ENCODE measurements around the gene MYF6.

MYF6 gene

DNA sequence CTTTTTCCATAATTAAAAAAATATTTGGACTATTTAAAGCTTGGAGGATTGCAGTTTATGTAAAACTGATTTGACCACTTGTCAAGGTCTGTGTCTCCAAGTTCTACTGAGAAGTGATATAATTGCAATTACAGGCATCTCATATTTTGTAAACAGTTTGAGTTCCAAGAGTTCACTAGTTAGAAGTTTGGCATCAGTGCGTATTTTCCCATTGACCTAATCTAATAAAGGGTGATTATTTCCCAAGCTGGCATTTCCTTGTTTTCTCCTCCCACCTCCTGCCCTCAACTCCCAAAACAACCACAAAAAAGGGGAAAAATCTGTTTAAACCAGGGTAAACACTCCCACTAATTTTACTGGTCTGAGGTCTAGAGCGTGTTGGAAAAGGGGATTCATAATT lies 3.0 kb upstream of the MYF6 start:
- no peak for DNase-seq (ENCODE audit: low read depth in 3 of 3, low spot score in 1 of 3)

DNA sequence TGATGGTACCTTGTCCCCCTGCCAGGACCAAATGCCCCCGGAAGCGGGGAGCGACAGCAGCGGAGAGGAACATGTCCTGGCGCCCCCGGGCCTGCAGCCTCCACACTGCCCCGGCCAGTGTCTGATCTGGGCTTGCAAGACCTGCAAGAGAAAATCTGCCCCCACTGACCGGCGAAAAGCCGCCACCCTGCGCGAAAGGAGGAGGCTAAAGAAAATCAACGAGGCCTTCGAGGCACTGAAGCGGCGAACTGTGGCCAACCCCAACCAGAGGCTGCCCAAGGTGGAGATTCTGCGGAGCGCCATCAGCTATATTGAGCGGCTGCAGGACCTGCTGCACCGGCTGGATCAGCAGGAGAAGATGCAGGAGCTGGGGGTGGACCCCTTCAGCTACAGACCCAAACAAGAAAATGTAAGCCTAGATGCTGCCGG lies 410 bp downstream of the MYF6 start:
- DNase-seq (ENCODE audit: low read depth in 3 of 3, low spot score in 1 of 3), result no peak

DNA sequence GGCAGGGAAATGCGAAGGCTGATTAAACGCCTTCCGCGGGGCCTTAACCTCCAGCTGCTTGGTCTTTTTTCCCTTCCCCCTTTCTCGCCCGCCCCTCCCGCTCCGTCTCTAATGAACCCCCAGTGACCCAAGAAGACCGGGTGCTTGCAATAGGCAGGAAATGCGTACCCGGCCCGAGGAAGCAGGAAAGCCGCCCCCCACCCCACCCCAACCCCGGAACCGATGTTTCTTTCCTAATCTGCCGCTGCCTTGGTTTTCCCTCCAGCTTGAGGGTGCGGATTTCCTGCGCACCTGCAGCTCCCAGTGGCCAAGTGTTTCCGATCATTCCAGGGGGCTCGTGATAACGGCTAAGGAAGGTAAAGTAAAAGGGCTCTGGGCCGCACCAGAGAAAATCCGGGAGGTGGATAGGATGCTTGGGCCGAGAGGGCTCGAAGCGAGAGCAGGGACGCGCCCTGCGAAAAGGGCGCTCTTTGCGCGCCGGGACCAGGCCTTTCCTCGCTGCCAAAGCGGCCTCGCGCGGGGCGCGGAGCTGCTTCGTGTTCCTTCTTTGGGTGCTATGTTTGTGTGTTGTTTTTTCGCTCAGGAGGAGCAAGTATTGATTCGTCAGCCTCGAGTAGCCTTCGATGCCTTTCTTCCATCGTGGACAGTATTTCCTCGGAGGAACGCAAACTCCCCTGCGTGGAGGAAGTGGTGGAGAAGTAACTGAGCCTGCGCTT lies 983 bp downstream of the MYF6 start:
- no peak for DNase-seq (ENCODE audit: low read depth in 3 of 3, low spot score in 1 of 3)

DNA sequence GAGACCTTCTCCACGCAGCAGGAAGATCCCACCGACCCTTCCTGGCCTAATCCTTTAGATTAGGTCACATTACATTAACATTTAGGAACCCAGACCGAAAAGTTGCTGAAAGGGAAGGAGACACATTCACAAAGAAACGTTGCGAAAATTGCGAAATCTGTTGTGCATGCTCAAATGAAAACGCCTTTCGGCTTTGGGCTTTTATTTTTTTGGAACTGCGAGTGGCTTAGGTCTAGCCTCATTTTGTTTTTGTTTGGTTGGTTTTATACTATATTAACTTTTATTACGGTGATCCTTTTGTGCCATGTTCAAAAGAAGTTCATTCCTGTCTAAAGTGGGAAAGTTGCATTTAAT lies 1.5 kb downstream of the MYF6 start:
- no peak for DNase-seq (ENCODE audit: low read depth in 3 of 3, low spot score in 1 of 3)

DNA sequence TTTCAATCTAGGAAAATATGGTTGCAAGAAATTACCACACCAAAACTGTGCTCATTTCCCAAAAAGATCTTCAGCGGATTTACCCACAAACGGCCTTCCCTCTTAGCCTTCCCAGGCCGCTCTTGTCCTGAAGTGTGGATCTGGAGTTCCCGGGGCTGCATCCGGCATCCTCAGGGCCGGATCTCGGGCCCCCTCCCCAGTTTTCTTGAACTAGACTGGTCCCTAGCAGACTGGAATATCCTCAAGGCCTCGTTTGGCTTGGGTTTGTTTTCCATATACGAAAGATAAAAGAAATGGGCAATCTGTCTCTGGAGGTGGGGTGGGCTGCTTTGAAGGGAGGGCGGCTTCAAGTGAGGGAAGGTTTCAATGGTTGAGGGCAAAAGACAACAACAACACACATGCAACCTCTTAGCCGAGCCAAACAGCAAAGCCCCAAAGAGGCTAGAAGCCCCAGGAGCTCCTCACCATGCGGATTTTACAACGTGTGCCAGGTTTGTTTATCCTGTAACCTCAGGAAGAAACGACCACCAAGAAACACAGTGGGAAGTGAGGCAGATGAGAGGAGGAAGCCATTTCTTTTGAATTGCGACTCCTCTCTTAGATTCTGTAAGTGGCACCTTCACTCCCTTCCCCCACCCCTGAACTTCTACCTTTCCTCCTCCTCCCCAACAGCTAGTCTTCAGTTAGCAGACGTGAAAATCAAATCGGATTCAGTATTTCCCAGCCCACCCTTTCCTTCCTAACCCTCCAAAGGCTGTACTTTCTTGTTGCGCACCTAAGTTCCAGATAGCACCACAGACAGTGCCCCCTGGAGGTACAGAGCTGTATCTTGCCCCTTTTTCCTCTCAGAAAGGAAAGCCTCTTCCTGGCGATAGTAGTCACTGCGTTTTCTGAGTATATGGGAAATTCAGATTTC lies 2.6 kb downstream of the MYF6 start:
- no peak for DNase-seq (ENCODE audit: low read depth in 3 of 3, low spot score in 1 of 3)

DNA sequence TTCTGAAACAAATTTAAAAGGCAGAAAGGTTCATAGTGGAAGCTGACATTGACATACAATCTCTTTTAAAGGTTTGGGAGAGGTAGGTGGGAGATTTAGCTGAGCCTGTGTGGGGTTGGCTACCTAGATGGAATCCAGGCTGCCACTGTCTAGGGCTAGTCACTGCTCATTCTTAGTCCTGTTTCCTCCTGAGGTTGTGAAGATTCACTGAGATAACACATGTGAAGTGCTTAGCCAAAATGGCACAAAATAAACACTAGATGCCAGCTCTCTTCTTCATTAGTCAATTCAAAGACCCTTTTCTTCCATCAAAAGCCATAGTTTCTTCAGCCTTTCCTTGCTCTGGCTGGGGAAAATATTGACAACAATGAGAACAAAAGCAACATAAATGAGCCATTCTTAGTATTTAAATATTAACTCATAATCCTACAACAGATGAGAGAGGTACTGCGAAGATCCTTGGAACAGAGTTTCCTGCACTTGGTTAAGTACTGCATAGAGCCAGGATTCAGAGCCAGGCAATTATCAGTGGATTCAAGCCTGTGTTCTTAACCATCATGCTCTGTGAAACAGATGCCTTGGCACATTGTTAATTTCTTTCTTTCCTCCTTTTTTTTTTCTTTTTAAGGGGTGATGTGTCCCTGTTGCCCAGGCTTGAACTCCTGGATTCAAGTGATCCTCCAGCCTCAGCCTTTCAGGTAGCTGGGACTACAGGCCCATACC lies 3.5 kb downstream of the MYF6 start:
- DNase-seq (ENCODE audit: low read depth in 3 of 3, low spot score in 1 of 3), result no peak

DNA sequence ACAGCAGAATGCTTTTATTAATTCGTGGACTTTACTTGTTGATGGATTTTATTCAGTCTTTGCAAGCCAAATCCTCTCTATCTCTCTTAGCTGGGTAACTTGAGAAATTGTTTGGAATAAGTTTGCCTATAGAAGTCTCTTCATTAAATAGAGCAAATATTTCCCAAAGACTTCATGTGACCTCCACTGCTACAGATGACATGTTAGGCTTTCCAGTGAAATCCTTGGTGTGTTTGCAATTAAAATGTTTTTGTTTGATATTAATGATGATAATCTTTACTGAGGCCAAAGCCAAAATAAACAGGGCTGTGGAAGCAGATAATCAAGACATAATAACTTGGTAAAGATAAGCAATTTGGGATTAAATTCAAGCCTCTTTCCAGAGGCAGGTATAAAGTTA lies 4.4 kb downstream of the MYF6 start:
- no peak for DNase-seq (ENCODE audit: low read depth in 3 of 3, low spot score in 1 of 3)

DNA sequence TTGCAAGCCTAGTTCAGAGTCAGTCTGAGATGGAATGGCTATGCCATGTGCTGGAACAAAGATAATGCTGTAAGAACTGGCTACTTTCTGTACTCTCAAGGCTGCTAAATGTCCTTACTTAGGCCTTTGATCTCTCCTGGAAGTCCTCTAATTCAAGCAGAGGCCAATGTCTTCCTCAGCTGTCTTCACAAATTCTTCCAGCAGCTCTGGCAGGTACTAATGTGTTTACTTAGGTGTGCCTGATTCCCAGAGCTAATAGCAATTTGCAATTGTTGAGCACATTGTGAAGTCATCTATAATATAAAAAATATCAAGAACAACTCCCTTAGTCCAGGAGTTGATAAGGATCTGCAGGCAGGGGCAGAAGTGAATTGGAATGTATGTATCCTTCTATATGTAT lies 5.4 kb downstream of the MYF6 start:
- DNase-seq (ENCODE audit: low read depth in 3 of 3, low spot score in 1 of 3), result no peak

DNA sequence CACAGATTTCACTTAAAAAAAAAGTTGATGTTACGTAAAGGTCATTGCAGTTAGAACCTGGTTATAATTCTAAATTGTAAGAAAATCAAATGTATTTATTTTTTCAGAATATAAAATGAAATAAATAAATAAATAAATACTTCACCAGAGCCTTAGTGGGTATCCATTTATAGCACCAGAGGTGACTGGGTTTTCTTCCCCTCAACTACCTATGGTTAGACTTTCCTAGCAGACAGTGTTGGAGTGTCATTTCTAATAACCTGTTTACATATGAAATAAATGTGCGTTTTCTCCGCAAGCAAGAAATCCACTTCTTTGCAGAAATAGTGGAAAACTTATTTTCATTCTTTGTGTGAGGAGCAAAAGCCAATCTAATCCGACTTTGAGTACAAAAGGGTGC lies 6.0 kb downstream of the MYF6 start:
- DNase-seq (ENCODE audit: low read depth in 3 of 3, low spot score in 1 of 3), result no peak

DNA sequence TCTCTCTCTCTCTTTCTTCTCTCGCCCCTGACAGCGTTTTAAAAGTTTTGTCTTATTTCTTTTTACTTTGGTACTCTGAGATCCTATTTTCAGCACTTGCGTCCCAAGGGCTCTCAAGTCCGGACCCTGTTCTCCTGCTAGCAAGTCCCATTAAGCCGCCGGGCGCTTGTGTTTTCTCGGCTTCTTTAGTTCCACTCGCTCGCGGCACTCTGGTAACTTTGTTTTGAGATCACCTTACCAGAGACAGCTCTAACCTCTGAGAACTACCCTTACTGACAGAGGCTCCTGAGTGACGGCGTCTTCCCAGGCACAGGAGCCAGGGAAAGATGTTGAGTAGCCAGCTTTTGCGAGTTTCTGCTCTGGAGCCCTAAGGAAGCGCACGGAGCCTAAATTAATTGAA lies 6.6 kb downstream of the MYF6 start:
- no peak for DNase-seq (ENCODE audit: low read depth in 3 of 3, low spot score in 1 of 3)

DNA sequence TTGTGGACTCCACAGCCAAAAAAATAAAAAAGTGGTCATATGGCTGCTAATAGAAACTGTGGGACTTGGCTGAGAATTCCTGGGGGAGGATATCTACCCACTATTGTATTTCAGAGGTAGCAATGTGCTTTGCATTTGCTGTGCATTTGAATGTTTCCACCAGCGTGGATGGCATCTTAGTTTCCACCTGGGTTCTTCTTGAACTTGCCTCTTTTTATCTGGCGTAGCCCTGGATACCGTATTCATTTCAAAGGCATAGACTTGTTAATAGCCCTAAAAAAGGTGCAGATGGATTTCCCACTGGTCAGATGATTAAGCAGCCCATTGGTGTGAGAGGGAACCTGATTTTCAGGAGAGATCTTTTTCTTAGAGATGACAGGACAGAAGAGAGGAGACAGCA lies 7.4 kb downstream of the MYF6 start:
- no peak for DNase-seq (ENCODE audit: low read depth in 3 of 3, low spot score in 1 of 3)

DNA sequence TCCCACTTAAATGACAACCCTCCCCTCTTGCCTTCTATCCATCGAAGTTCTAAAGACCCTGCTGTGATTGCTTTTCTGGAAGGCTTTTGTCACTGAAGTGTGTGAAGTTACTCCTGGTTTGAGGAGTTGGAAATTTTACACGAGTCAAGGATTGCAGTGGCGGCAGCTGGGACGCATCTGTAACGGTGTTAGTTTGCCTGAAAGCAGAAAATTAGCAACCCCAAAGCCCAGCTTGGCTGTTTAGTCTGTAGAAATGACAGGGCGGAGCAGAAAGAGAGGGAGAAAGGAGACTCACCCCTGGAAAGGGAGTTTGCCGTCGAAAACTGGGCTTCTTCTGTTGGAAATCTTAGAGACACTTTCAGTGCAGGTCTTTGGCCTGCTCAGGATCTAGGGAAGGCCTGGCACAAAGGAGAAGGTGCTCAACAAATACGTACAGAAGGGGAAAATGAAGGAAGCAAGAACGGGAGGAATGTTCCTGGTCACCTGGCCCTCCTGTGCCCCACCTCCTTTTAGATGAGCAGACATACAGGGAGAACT lies 8.3 kb downstream of the MYF6 start:
- DNase-seq (ENCODE audit: low read depth in 3 of 3, low spot score in 1 of 3), result no peak

DNA sequence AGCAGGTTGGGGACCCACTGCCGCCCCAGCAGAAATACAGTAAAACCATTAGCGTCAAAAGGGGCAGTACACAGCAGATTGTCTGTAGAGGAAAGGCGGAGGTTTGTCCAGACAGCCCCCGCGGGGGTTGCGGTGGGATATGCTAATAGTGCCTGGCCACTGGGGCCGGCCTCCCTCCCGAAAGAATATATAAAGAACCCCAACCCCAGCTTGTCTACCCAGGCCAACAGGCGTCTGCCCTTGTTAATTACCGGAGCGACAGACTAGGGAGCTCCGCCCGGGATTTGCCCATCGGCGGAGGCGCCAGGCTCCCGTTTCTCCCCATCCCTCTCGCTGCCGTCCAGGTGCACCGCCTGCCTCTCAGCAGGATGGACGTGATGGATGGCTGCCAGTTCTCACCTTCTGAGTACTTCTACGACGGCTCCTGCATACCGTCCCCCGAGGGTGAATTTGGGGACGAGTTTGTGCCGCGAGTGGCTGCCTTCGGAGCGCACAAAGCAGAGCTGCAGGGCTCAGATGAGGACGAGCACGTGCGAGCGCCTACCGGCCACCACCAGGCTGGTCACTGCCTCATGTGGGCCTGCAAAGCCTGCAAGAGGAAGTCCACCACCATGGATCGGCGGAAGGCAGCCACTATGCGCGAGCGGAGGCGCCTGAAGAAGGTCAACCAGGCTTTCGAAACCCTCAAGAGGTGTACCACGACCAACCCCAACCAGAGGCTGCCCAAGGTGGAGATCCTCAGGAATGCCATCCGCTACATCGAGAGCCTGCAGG lies 9.4 kb downstream of the MYF6 start, which contains the start of gene MYF5:
Gene MYF5, plus strand, starts transcription at position 217 of the 774 bp plus-strand sequence. Its CDS starts 152 bp downstream, at position 369.
- no peak for DNase-seq (ENCODE audit: low read depth in 3 of 3, low spot score in 1 of 3)

DNA sequence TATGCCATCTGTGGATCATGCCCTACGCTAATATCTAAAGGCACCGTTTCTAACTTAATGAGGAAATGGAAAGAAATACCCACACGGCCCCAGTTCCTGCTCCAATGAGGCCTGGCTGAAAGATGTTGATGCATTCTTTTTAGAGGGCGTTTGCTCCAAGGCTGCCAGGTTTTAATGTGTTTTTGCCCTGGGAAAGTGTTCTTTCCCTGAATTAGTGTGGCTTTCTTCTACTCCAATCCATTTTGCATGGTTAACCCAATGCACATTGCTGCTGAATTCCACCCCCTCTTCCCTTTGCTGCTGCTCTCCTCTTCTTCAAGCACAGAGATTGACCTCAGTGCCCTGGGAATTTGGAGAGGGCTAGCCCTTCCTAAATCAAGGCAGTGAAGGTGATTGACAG lies 10.4 kb downstream of the MYF6 start:
- DNase-seq (ENCODE audit: low read depth in 3 of 3, low spot score in 1 of 3), result no peak

DNA sequence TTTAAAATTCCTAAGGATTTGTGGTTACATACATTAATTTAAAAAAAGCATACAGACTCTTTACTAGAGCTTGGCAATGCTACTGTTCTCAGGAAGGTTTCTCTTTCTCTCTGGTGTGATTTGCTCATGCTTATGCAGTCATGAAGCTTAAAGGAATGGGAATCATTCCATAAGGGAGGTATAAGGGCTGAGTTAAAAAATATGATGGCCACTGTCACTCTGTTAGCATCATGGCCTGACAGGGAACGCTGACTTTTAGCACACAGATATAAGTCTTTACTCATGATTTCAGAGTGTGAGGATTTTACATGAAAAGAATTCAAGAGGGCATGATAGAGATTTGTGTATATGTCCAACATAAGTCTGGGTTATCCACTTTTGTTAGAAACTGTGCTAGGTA lies 13.1 kb downstream of the MYF6 start:
- DNase-seq (ENCODE audit: low read depth in 3 of 3, low spot score in 1 of 3), result no peak

DNA sequence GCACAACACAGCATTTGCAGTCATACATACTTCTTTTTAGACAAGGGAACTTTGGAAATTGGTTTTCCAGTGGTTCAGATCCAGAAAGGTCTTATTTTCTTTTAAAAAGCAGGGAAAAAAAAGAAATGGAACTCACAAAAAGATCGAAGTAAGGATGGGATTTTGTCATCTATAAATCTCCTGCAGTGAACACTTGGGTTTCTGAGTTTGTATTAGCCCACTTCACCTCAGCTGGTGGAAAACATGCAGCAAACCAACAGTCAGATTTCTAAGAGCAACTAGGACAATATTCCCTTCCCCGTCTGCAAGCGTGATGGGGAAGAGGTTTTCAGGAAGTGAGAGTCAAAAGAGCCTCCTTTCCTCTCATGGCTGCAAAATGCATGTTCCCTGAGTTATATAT lies 13.9 kb downstream of the MYF6 start:
- no peak for DNase-seq (ENCODE audit: low read depth in 3 of 3, low spot score in 1 of 3)

DNA sequence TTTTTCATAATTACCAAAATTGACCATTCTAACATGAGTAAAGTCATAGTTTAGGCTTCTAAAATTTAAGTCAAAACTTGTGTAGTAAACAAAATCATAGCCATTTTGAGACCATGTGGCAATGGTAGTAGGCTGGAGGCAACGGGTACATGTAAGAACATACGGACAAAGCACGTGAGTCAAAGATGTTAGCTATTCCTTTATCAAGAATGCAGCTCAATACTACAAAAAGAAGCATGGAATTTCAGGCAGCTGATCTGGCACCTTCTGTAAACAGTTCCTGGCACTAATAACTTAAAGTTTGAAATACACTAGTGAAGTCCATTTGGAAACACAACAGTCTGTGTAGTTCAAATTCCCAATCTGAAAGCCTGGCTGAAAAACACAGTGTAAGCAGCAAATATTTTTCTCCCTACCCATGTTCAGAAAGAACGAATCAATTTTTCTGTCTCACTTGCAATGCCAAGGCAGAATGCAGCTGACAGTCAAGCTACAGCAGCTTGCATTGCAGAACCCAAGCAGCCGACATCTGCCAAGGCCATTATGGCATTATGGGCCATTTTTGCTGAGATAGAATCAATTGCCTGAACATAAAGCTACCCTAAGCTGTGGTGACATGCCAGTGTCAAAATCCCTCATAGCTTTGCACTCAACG lies 38.5 kb downstream of the MYF6 start:
- DNase-seq (ENCODE audit: low read depth in 3 of 3, low spot score in 1 of 3), result no peak

DNA sequence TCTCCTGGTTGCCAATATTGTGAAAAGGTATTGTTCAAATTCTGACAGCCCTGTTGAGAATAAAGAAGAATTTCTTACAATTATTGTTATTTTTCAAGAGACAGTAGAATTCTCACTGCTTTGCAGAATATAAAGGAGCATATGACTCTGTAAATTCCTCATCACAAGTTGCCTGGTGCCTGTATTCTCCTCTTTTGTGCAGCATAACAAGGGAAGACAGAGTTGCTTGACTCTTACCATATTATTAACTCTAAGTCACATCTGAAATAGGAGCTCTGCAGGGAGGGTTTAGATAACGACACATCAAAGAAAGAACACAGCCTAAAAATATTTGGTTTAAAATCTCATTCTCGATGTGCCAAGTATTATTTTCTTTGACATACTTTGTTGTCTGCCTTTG lies 40.4 kb downstream of the MYF6 start:
- no peak for DNase-seq (ENCODE audit: low read depth in 3 of 3, low spot score in 1 of 3)

DNA sequence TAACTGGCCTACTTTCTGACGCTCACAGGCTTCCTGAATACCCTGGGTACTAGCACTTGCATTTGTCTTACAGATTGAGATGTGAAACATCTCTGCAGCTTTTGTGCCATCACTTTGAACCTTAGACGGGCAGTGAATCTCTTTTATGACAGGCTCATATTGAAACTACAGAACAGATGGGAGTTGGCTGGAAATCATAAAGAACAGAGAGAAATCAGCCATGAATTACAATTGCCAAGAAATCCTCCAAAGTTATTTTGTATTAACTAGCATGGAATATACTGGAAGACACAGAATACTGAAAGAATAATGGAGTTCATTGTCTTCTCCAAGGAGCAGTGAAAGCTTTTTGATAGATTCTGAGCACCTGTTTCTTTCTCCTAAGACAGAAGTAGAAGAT lies 42.0 kb downstream of the MYF6 start:
- no peak for DNase-seq (ENCODE audit: low read depth in 3 of 3, low spot score in 1 of 3)

DNA sequence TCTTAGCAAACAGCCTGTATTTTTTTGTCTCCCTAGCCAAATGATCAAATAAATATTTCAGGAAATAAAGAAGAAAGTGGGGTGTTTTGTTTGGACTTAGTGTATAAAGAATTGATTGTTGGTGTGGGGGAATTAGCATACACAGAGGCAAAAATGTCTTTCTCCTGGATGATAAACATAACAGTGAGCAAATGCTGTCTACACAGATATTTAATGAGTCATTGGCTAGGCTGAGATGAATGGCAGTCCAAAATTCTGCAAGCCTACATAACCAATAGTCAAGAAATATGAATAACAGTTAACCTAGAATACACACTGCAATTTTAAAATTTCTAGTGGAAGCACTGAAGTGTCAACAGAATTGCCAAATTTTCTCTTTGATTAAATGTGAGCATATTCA lies 45.0 kb downstream of the MYF6 start:
- no peak for DNase-seq (ENCODE audit: low read depth in 3 of 3, low spot score in 1 of 3)

All from stimulated activated CD4-positive, alpha-beta T cell treated with anti-CD3 and anti-CD28 coated beads, TNF-alpha, amount 100 ng/mL, for 1 hour (primary cell).